SK-N-MC (cell line): ENCODE data around the gene EXT2.

Source experiments
- EZH2 ChIP-seq: fragments of 200-600 bp; sonication (generic); IDR thresholded peaks from one replicate; pipeline ENCODE4 v1.6.1; 2017; ENCODE audit warnings: antibody characterized with exemption
- POLR2AphosphoS5 ChIP-seq: IDR thresholded peaks from 2 replicates; pipeline ENCODE4 v1.6.1; 2012; ENCODE audit warnings: mild to moderate bottlenecking, low read depth, low read length, borderline replicate concordance

GRCh38 chr11:44243595-44244343, 148.3 kb downstream of the EXT2 start:
- TF ChIP-seq EZH2 = no peak
- no peak for TF ChIP-seq POLR2AphosphoS5
